Rectal smooth muscle tissue (tissue), 1 donor: ENCODE results near the gene SFSWAP.

Experiments
- H3K27ac ChIP-seq: one replicate; pipeline ENCODE4 v1.7.0; 2013; ENCODE audit warnings: low read depth, low read length, inconsistent platforms
- H3K27me3 ChIP-seq: one replicate; pipeline ENCODE4 v1.7.0; 2013; ENCODE audit warnings: low read length; ENCODE audit not compliant: control insufficient read depth, insufficient read depth
- H3K36me3 ChIP-seq: one replicate; pipeline ENCODE4 v1.7.0; 2013; ENCODE audit warnings: low read length; ENCODE audit not compliant: control insufficient read depth, insufficient read depth
- H3K4me1 ChIP-seq: one replicate; pipeline ENCODE4 v1.7.0; 2013; ENCODE audit warnings: low read length; ENCODE audit not compliant: control insufficient read depth, insufficient read depth
- H3K4me3 ChIP-seq: one replicate; pipeline ENCODE4 v1.7.0; 2013; ENCODE audit warnings: low read length
- H3K9ac ChIP-seq: one replicate; pipeline ENCODE4 v1.7.0; 2013; ENCODE audit warnings: low read length

The SFSWAP gene

GRCh38 chr12:131747276-131748177 lies 36.6 kb downstream of the SFSWAP start:
- H3K36me3 ChIP-seq = peaks cover 24% of the 10 kb centered on the region
- H3K4me3 ChIP-seq = no peak overlapping the region
- no peak overlapping the region for H3K27ac ChIP-seq
- no peaks in the 10 kb centered on the region for H3K4me1 ChIP-seq
- H3K27me3 ChIP-seq = no peaks in the 10 kb centered on the region
- H3K9ac ChIP-seq = no peak overlapping the region

GRCh38 chr12:131749618-131750315 lies 38.9 kb downstream of the SFSWAP start:
- Histone ChIP-seq H3K27ac (no peak overlapping the region), H3K36me3 (peaks cover 26% of the 10 kb centered on the region), H3K9ac (no peak overlapping the region), H3K4me1 (no peaks in the 10 kb centered on the region), H3K27me3 (no peaks in the 10 kb centered on the region), H3K4me3 (no peak overlapping the region)

- peaks cover 33% of the 10 kb centered on the region for H3K36me3 ChIP-seq
- no peak overlapping the region for H3K4me3 ChIP-seq
Observed at GRCh38 chr12:131751335-131751734, 40.4 kb downstream of the SFSWAP start.

GRCh38 chr12:131752451-131752850 lies 41.6 kb downstream of the SFSWAP start:
- no peaks in the 10 kb centered on the region for H3K4me1 ChIP-seq
- no peak overlapping the region for H3K27ac ChIP-seq
- no peak overlapping the region for H3K4me3 ChIP-seq
- no peaks in the 10 kb centered on the region for H3K27me3 ChIP-seq
- no peak overlapping the region for H3K9ac ChIP-seq
- peaks cover 41% of the 10 kb centered on the region for H3K36me3 ChIP-seq

More at GRCh38 chr12:131751335-131751734, 40.4 kb downstream of the SFSWAP start:
- no peak overlapping the region for H3K27ac ChIP-seq
- no peak overlapping the region for H3K9ac ChIP-seq
- H3K4me1 ChIP-seq = no peaks in the 10 kb centered on the region
- H3K27me3 ChIP-seq = no peaks in the 10 kb centered on the region

- H3K27me3 ChIP-seq = no peaks in the 10 kb centered on the region
- H3K9ac ChIP-seq = no peak overlapping the region
- no peak overlapping the region for H3K27ac ChIP-seq
- H3K36me3 ChIP-seq = peaks cover 47% of the 10 kb centered on the region
- no peak overlapping the region for H3K4me3 ChIP-seq
- H3K4me1 ChIP-seq = no peaks in the 10 kb centered on the region
Observed at GRCh38 chr12:131753005-131753404, 42.1 kb downstream of the SFSWAP start.

- no peak overlapping the region for H3K4me3 ChIP-seq
- H3K9ac ChIP-seq = no peak overlapping the region
- no peaks in the 10 kb centered on the region for H3K27me3 ChIP-seq
- H3K27ac ChIP-seq = no peak overlapping the region
- H3K36me3 ChIP-seq = peaks cover 47% of the 10 kb centered on the region
- no peaks in the 10 kb centered on the region for H3K4me1 ChIP-seq
Observed at GRCh38 chr12:131753757-131754156, 42.9 kb downstream of the SFSWAP start.

- Histone ChIP-seq H3K4me1 (no peaks in the 10 kb centered on the region), H3K36me3 (peaks cover 47% of the 10 kb centered on the region), H3K9ac (no peak overlapping the region), H3K27me3 (no peaks in the 10 kb centered on the region), H3K4me3 (no peak overlapping the region), H3K27ac (no peak overlapping the region)
Observed at GRCh38 chr12:131754184-131754583, 43.3 kb downstream of the SFSWAP start.

- H3K27ac ChIP-seq = no peak overlapping the region
- H3K4me3 ChIP-seq = no peak overlapping the region
- no peaks in the 10 kb centered on the region for H3K4me1 ChIP-seq
- H3K9ac ChIP-seq = no peak overlapping the region
- no peaks in the 10 kb centered on the region for H3K27me3 ChIP-seq
- peaks cover 47% of the 10 kb centered on the region for H3K36me3 ChIP-seq
Observed at GRCh38 chr12:131755305-131756113, 44.6 kb downstream of the SFSWAP start.

GRCh38 chr12:131756441-131756840 lies 45.6 kb downstream of the SFSWAP start:
- H3K27me3 ChIP-seq = no peaks in the 10 kb centered on the region
- no peak overlapping the region for H3K27ac ChIP-seq
- no peaks in the 10 kb centered on the region for H3K4me1 ChIP-seq
- H3K9ac ChIP-seq = no peak overlapping the region
- no peak overlapping the region for H3K4me3 ChIP-seq
- peaks cover 49% of the 10 kb centered on the region for H3K36me3 ChIP-seq

- H3K27me3 ChIP-seq = no peaks in the 10 kb centered on the region
- H3K36me3 ChIP-seq = peaks cover 47% of the 10 kb centered on the region
- no peak overlapping the region for H3K9ac ChIP-seq
- no peak overlapping the region for H3K4me3 ChIP-seq
- H3K4me1 ChIP-seq = no peaks in the 10 kb centered on the region
- no peak overlapping the region for H3K27ac ChIP-seq
Observed at GRCh38 chr12:131757111-131757510, 46.2 kb downstream of the SFSWAP start.

- Histone ChIP-seq H3K4me3 (no peak overlapping the region), H3K4me1 (no peaks in the 10 kb centered on the region), H3K36me3 (peaks cover 41% of the 10 kb centered on the region), H3K27ac (no peak overlapping the region), H3K27me3 (no peaks in the 10 kb centered on the region), H3K9ac (no peak overlapping the region)
Observed at GRCh38 chr12:131758016-131758739, 47.3 kb downstream of the SFSWAP start.
